Fibroblast of villous mesenchyme (primary cell): ENCODE results near the gene ABCA1. TPM values are rescaled to one million over a fixed set of nuclear protein-coding genes. Genes with fewer than 3 reads are reported as not detected.

Source experiments
- DNase-seq: peaks from one replicate; pipeline ENCODE4 v3.0.0-alpha.2; 2010; ENCODE audit warnings: low read depth
- H3K4me3 ChIP-seq: 2 replicates; pipeline ENCODE4 v1.5.1; 2011; ENCODE audit warnings: low read depth, mild to moderate bottlenecking, low read length
- total RNA-seq: library from RNA; depleted of rRNA; stranded (reverse); fragments of >200 nt; gene quantifications from 2 replicates; pipeline ENCODE4 v1.2.3, GENCODE V29; 2012
- TF ChIP-seq, protein P1 (sequence below): IDR thresholded peaks from 2 replicates; pipeline ENCODE4 v1.5.1; 2012; ENCODE audit warnings: low read depth, mild to moderate bottlenecking, low read length; ENCODE audit not compliant: insufficient read depth

Gene ABCA1
- total RNA-seq, 1 donor, result 132 TPM

DNA sequence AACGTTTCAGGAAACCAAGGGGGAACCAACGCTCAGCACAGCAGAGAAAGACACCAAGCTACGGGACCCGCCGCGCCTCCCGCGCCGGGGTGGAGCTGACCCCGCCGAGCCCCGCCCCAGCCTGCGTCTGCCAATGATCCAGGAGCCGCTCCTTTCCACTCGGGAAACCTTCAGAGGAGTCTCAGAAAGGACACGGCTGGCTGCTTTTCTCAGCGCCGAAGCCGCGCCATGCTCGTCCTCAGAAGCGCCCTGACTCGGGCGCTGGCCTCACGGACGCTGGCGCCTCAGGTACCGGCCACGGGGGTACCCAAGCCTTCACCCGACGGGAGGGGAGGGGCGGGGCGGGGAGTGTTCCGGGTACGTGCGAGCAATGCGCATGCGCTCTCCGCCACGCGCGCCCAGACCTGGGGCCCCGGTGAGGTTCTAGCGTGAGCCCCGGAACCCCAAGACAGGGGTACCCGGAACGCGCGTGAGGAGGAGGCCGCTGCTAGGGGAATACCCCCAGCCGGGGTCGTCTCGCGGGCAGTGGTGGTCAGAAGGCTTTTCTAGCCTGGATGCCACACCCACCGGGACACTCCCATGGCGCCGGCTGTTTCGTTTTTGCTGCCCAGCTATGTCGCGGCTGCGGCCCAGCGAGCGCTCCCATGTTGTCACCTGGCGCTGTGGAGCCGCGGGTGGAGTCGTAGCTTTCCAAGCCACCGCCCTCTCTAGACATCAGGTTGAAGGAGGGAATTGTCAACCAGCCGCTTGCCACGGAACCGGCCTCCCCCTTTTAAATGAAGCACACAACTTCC is 180.2 kb downstream of the ABCA1 start, which contains the start of gene NIPSNAP3A:
NIPSNAP3A (plus strand) TSS at position 119 of the 794 bp plus-strand sequence; CDS start at position 229, 110 bp downstream.
- TF ChIP-seq, protein P1, sequence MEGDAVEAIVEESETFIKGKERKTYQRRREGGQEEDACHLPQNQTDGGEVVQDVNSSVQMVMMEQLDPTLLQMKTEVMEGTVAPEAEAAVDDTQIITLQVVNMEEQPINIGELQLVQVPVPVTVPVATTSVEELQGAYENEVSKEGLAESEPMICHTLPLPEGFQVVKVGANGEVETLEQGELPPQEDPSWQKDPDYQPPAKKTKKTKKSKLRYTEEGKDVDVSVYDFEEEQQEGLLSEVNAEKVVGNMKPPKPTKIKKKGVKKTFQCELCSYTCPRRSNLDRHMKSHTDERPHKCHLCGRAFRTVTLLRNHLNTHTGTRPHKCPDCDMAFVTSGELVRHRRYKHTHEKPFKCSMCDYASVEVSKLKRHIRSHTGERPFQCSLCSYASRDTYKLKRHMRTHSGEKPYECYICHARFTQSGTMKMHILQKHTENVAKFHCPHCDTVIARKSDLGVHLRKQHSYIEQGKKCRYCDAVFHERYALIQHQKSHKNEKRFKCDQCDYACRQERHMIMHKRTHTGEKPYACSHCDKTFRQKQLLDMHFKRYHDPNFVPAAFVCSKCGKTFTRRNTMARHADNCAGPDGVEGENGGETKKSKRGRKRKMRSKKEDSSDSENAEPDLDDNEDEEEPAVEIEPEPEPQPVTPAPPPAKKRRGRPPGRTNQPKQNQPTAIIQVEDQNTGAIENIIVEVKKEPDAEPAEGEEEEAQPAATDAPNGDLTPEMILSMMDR, result no peak
- peak; percentile 70 for DNase-seq
- H3K4me3 ChIP-seq, result peak within 1 kb of the TSS; percentile 85

DNA sequence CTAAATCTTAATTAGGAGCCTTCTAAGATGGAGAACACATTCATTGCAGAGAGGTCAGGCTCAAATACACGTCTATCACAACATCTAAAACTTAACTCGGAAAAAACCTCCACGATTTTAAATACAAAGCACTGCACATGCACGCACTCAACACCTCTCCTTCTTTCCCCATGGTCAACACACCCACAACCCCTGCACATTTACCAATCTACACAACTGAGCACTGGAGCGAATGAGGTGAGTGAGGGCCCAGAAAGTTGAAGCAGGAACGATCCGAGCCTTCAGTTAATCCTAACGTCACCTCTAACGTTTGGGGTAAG is 180.8 kb downstream of the ABCA1 start:
- peak overlapping the region; percentile 85 for H3K4me3 ChIP-seq
- no peak for DNase-seq
- TF ChIP-seq, protein P1, result no peak

DNA sequence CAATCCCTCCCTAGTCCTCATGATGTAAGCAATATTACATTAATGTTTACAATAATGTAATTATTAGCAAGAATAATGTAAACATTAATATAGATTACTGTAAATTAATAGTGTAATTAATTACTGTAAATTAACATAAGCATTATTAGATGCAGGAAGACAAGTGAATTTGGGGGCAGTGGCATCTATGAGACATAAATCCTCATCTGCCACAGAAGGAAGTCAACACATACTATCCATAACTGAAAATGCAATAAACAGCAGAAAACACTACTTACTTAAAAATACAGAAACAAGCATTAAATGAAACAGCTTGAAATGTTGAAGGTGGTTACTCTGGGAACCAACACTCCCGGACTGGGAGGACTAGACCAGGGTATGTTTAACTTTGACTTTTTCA is 181.2 kb downstream of the ABCA1 start:
- DNase-seq, result no peak
- TF ChIP-seq, protein P1, result no peak
- H3K4me3 ChIP-seq, result peak overlapping the region; percentile 85

GRCh38 chr9:104746285-104746684 is 181.7 kb downstream of the ABCA1 start:
- H3K4me3 ChIP-seq, result no peak overlapping the region
- no peak for DNase-seq
- TF ChIP-seq, protein P1, result no peak

DNA sequence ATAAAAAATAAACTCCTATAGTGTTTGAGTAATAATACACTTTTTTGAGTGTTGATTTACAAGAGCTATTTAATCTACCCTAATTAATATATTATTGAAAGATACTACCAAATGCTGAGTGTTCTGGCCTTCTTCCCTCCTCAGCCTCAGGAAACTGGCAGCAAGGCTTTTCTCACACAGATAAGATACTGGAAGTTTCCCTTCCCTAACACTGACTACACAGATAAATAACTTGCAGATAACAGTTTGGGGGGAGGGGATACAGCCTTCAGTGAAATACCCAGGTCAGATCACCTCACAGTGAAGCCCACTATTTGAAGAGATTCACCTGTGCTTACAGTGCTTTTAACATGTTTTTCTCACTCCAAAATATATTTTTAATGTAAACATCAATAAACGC is 182.1 kb downstream of the ABCA1 start:
- no peak overlapping the region for H3K4me3 ChIP-seq
- no peak for DNase-seq
- TF ChIP-seq, protein P1, result no peak

- TF ChIP-seq, protein P1, result peak; percentile 70
- no peak overlapping the region for H3K4me3 ChIP-seq
- peak; percentile 72 for DNase-seq
These were observed 184.5 kb downstream of the ABCA1 start for GRCh38 chr9:104743376-104743985.
